Astrocyte (in vitro differentiated cells and primary cell): ENCODE data around the gene ORC3. TPM values are rescaled to one million over a fixed set of nuclear protein-coding genes. Genes with fewer than 3 reads are reported as not detected.

ENCODE experiments used
- DNase-seq: peaks from one replicate; pipeline ENCODE4 v3.0.0-alpha.2; 2010; ENCODE audit warnings: low read depth
- FAIRE-seq: peaks from 2 replicates; lab custom pipeline; 2011; peaks lifted over from hg19 to GRCh38; lab: Jason Lieb, UNC
- H2AFZ ChIP-seq: 2 replicates; pipeline ENCODE4 v1.6.0; 2012; ENCODE audit warnings: low read depth, low read length, inconsistent platforms
- H3K27ac ChIP-seq: 2 replicates; pipeline ENCODE4 v1.5.1; 2011; ENCODE audit warnings: low read depth, low read length, inconsistent platforms
- H3K27me3 ChIP-seq: 2 replicates; pipeline ENCODE4 v1.6.0; 2011; ENCODE audit warnings: low read length, inconsistent platforms; ENCODE audit not compliant: insufficient read depth
- H3K36me3 ChIP-seq: 2 replicates; pipeline ENCODE4 v1.5.1; 2011; ENCODE audit warnings: low read length, inconsistent platforms; ENCODE audit not compliant: insufficient read depth
- H3K4me1 ChIP-seq: 2 replicates; pipeline ENCODE4 v1.5.1; 2011; ENCODE audit warnings: low read length, inconsistent platforms; ENCODE audit not compliant: insufficient read depth
- H3K4me2 ChIP-seq: 2 replicates; pipeline ENCODE4 v1.6.0; 2012; ENCODE audit warnings: low read length, inconsistent platforms
- H3K4me3 ChIP-seq: 2 replicates; pipeline ENCODE4 v1.5.1; 2011; ENCODE audit warnings: low read depth, mild to moderate bottlenecking, low read length, inconsistent platforms; ENCODE audit not compliant: insufficient read depth
- H3K79me2 ChIP-seq: 2 replicates; pipeline ENCODE4 v1.6.0; 2012; ENCODE audit warnings: mild to moderate bottlenecking, low read length, inconsistent platforms; ENCODE audit not compliant: insufficient read depth
- H3K9ac ChIP-seq: 2 replicates; pipeline ENCODE4 v1.6.0; 2012; ENCODE audit warnings: mild to moderate bottlenecking, low read length, inconsistent platforms
- H3K9me3 ChIP-seq: 2 replicates; pipeline ENCODE4 v1.5.1; 2012; ENCODE audit warnings: low read depth, mild to moderate bottlenecking, low read length, inconsistent platforms; ENCODE audit not compliant: insufficient read depth
- H4K20me1 ChIP-seq: 2 replicates; pipeline ENCODE4 v1.6.0; 2012; ENCODE audit warnings: low read length, inconsistent platforms; ENCODE audit not compliant: insufficient read depth
- H3K27ac Mint-ChIP-seq: one replicate; pipeline ENCODE4 v1.8.0; 2021; ENCODE audit warnings: mild to moderate bottlenecking, mixed read lengths; ENCODE audit not compliant: unreplicated experiment
- H3K27me3 Mint-ChIP-seq: one replicate; pipeline ENCODE4 v1.8.0; 2021; ENCODE audit warnings: low read depth, mixed read lengths; ENCODE audit not compliant: unreplicated experiment
- H3K36me3 Mint-ChIP-seq: one replicate; pipeline ENCODE4 v1.8.0; 2021; ENCODE audit warnings: low read depth, mixed read lengths; ENCODE audit not compliant: unreplicated experiment
- H3K4me1 Mint-ChIP-seq: one replicate; pipeline ENCODE4 v1.8.0; 2021; ENCODE audit warnings: low read depth, mixed read lengths; ENCODE audit not compliant: unreplicated experiment
- H3K4me3 Mint-ChIP-seq: one replicate; pipeline ENCODE4 v1.8.0; 2021; ENCODE audit warnings: mild to moderate bottlenecking, moderate library complexity, mixed read lengths; ENCODE audit not compliant: unreplicated experiment
- H3K9me3 Mint-ChIP-seq: one replicate; pipeline ENCODE4 v1.8.0; 2021; ENCODE audit warnings: mild to moderate bottlenecking, mixed read lengths; ENCODE audit not compliant: unreplicated experiment
- CTCF ChIP-seq: IDR thresholded peaks from 2 replicates; pipeline ENCODE4 v1.5.1; 2011; ENCODE audit warnings: low read depth, mild to moderate bottlenecking, inconsistent platforms, low read length, moderate library complexity; ENCODE audit not compliant: insufficient read depth
- EZH2 ChIP-seq: IDR thresholded peaks from 2 replicates; pipeline ENCODE4 v1.6.1; 2012; ENCODE audit warnings: mild to moderate bottlenecking, low read length, inconsistent platforms; ENCODE audit not compliant: insufficient read depth
- total RNA-seq: library from RNA; stranded (reverse); gene quantifications from 2 replicates; pipeline ENCODE4 v1.2.1, GENCODE V29; 2021

Gene ORC3
- total RNA-seq, 1 donor from 2014 or later: 23.1 TPM

- H3K36me3 ChIP-seq: peaks cover 6% of the 10 kb centered on the region
- H3K27ac ChIP-seq: no peak overlapping the region
- no peak overlapping the region for H3K9ac ChIP-seq
- FAIRE-seq (no peak), DNase-seq (no peak)
- no peaks in the 10 kb centered on the region for H3K4me1 ChIP-seq
- Mint-ChIP-seq H3K36me3 (no peaks in the 10 kb centered on the region), H3K27ac (no peak overlapping the region), H3K9me3 (no peaks in the 10 kb centered on the region), H3K4me1 (no peaks in the 10 kb centered on the region), H3K27me3 (no peaks in the 10 kb centered on the region), H3K4me3 (no peak overlapping the region)
- no peak overlapping the region for H3K4me2 ChIP-seq
- no peaks in the 10 kb centered on the region for H3K27me3 ChIP-seq
- no peak overlapping the region for H2AFZ ChIP-seq
- no peaks in the 10 kb centered on the region for H4K20me1 ChIP-seq
- H3K4me3 ChIP-seq: no peak overlapping the region
- TF ChIP-seq CTCF (no peak), EZH2 (no peak)
- H3K9me3 ChIP-seq: no peaks in the 10 kb centered on the region
- no peaks in the 10 kb centered on the region for H3K79me2 ChIP-seq
Measured at GRCh38 chr6:87600576-87600975, 10.6 kb downstream of the ORC3 start.

- peaks cover 21% of the 10 kb centered on the region for H3K36me3 ChIP-seq
Measured at GRCh38 chr6:87606199-87606598, 16.3 kb downstream of the ORC3 start.

More at GRCh38 chr6:87606199-87606598, 16.3 kb downstream of the ORC3 start:
- Histone ChIP-seq H3K4me3 (no peak overlapping the region), H3K79me2 (no peaks in the 10 kb centered on the region), H3K9ac (no peak overlapping the region), H3K4me2 (no peak overlapping the region), H3K4me1 (no peaks in the 10 kb centered on the region), H4K20me1 (no peaks in the 10 kb centered on the region), H3K27me3 (no peaks in the 10 kb centered on the region), H3K9me3 (no peaks in the 10 kb centered on the region), H3K27ac (no peak overlapping the region), H2AFZ (no peak overlapping the region)
- no peak for FAIRE-seq
- Mint-ChIP-seq H3K4me3 (no peak overlapping the region), H3K27me3 (no peaks in the 10 kb centered on the region), H3K27ac (no peak overlapping the region), H3K4me1 (no peaks in the 10 kb centered on the region), H3K9me3 (no peaks in the 10 kb centered on the region), H3K36me3 (peaks cover 2% of the 10 kb centered on the region)
- TF ChIP-seq CTCF: no peak
- DNase-seq: no peak
